HepG2 (cell line): ENCODE measurements around the gene TBC1D14. TPM values are rescaled to one million over a fixed set of nuclear protein-coding genes. Genes with fewer than 3 reads are reported as not detected.

Experiments
- AGO1 ChIP-seq: fragments of 200-400 bp; formaldehyde crosslinking; IDR thresholded peaks from 2 replicates; pipeline ENCODE4 v1.6.1; 2017; ENCODE audit warnings: mild to moderate bottlenecking, low read depth, low read length, moderate library complexity; ENCODE audit not compliant: poor library complexity, severe bottlenecking
- FOXK1 ChIP-seq: sonication (generic); formaldehyde crosslinking; IDR thresholded peaks from 2 replicates; pipeline ENCODE4 v1.4.0; 2020; ENCODE audit warnings: low read depth, missing genetic modification reagents, borderline replicate concordance
- TBL1XR1 ChIP-seq: fragments of 150-350 bp; IDR thresholded peaks from 2 replicates; pipeline ENCODE4 v1.6.1; 2014; ENCODE audit warnings: borderline replicate concordance, low read length; ENCODE audit not compliant: partially characterized antibody
- ZFP90 ChIP-seq: sonication (generic); formaldehyde crosslinking; IDR thresholded peaks from 2 replicates; pipeline ENCODE4 v1.8.0; 2022; ENCODE audit warnings: missing genetic modification reagents, mild to moderate bottlenecking, inconsistent platforms, borderline replicate concordance
- ZFYVE20 ChIP-seq: sonication (generic); formaldehyde crosslinking; IDR thresholded peaks from 2 replicates; pipeline ENCODE4 v1.8.0; 2023; ENCODE audit warnings: low read depth, mild to moderate bottlenecking, moderate library complexity, missing genetic modification reagents, borderline replicate concordance
- ZKSCAN8 ChIP-seq: IDR thresholded peaks from 2 replicates; pipeline ENCODE4 v1.6.1; 2016; ENCODE audit warnings: borderline replicate concordance, missing genetic modification reagents, missing compliant biosample characterization
- ZNF550 ChIP-seq: sonication (generic); formaldehyde crosslinking; IDR thresholded peaks from 2 replicates; pipeline ENCODE4 v1.4.0; 2020; ENCODE audit warnings: mild to moderate bottlenecking, missing genetic modification reagents, borderline replicate concordance
- ZNF563 ChIP-seq: sonication (generic); formaldehyde crosslinking; IDR thresholded peaks from 2 replicates; pipeline ENCODE4 v1.8.0; 2022; ENCODE audit warnings: mild to moderate bottlenecking, moderate library complexity, missing genetic modification reagents
- polyA plus RNA-seq, 8 experiments: library from polyadenylated mRNA; depleted of rRNA in 3 of 8; stranded (reverse) in 7 of 8; unstranded in 1 of 8; fragments of >200 nt; fragmentation: Illumina TruSeq in 4 of 8; extraction: Trizol in 4 of 8; gene quantifications; 2 replicates each; pipeline versions ENCODE4 v1.2.1 to v1.2.3, GENCODE V29; 2011 to 2016; ENCODE audit warnings: low read depth in 4 of 8, missing spikeins in 1 of 8, mixed read lengths in 1 of 8; ENCODE audit not compliant: insufficient read depth in 1 of 8
- total RNA-seq, 5 experiments: library from RNA; depleted of rRNA; stranded (reverse); fragments of >200 nt; fragmentation: Illumina TruSeq; extraction: Trizol; gene quantifications; 2 replicates each; pipeline ENCODE4 v1.2.3, GENCODE V29; 2016; ENCODE audit warnings: low read depth in 1 of 5
- TF ChIP-seq, protein P1 (sequence below), 2 experiments: fragments of 450-650 bp in 1 of 2; sonication (generic) in 1 of 2; formaldehyde crosslinking; IDR thresholded peaks; 2 replicates each; pipeline versions ENCODE4 v1.5.0 to v1.8.0; 2020 to 2022; ENCODE audit warnings: mild to moderate bottlenecking in 1 of 2, missing genetic modification reagents in 1 of 2
- TF ChIP-seq, protein P2 (sequence below): sonication (generic); formaldehyde crosslinking; IDR thresholded peaks from 2 replicates; pipeline ENCODE4 v1.9.0; 2021; ENCODE audit warnings: mild to moderate bottlenecking, missing genetic modification reagents
- TF ChIP-seq, protein P3 (sequence below): sonication (generic); formaldehyde crosslinking; IDR thresholded peaks from 2 replicates; pipeline ENCODE4 v1.4.0; 2020; ENCODE audit warnings: missing genetic modification reagents, mild to moderate bottlenecking, borderline replicate concordance
- TF ChIP-seq, protein P4 (sequence below): sonication (generic); formaldehyde crosslinking; IDR thresholded peaks from 2 replicates; pipeline ENCODE4 v1.4.0; 2020; ENCODE audit warnings: missing genetic modification reagents; ENCODE audit errors: not compliant biosample characterization
- TF ChIP-seq, protein P5 (sequence below): sonication (generic); formaldehyde crosslinking; IDR thresholded peaks from 2 replicates; pipeline ENCODE4 v1.8.0; 2022; ENCODE audit warnings: missing genetic modification reagents, mild to moderate bottlenecking, inconsistent platforms, borderline replicate concordance

Gene TBC1D14
- total and polyA plus RNA-seq, 2 of the 13 experiments (the other 11 are each of a cell fraction or from before 2014, with no cell fraction given) = 29.5 to 46.5 TPM

DNA sequence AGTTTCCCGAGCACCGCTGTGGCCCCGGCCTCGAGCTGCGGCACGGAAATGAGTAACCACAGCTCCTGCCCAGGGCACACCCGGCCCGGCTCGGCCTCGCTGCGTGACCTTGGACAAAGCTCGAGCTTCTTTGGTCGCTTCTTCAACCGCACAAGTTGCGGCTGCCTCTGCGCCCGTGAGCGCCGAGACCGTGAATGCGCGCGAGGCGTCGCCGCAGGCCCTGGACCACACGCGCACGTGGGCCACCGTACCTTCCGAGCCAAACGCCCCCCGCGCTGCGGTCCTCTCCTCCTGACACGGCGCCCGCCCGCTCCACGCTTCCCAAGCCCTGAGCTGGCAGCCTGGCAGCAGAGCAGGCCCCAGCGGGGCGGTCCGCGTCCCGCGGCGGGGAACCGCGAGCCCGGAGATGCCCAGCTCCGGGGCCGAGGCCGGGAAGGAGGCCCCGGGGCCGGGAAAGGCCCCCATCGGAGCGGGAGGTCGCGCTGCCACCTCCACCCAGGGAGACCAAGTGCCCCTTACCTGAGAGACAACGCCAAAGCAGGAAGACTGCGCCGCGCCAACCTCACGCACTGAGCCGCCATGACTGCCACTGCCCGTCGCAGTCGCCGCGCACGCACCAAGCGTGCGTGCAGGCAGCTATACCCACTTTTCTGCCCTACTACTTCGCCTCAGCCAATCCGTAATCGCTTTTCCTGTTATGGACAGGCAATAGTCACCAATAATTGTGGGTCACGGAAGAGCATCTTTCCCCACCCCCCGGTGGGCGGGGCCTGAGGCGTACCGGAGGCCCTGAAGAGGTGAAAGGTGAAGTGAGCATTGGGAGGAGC lies 158.0 kb downstream of the TBC1D14 start, which contains the start of gene GRPEL1 (continued):
- TF ChIP-seq ZNF550 (0 out of 2 replicates have a peak, but pooled peaks have one; percentile 89), AGO1 (peak; percentile 52), FOXK1 (CRISPR knock-in tag) (no peak), ZNF563 (CRISPR knock-in tag) (peak; percentile 91), ZFYVE20 (0 out of 2 replicates have a peak, but pooled peaks have one; percentile 25), ZFP90 (peak; percentile 51; the same call in 1 of the 2 replicates), TBL1XR1 (no peak), ZKSCAN8 (CRISPR knock-in tag) (no peak)
- TF ChIP-seq, protein P1, sequence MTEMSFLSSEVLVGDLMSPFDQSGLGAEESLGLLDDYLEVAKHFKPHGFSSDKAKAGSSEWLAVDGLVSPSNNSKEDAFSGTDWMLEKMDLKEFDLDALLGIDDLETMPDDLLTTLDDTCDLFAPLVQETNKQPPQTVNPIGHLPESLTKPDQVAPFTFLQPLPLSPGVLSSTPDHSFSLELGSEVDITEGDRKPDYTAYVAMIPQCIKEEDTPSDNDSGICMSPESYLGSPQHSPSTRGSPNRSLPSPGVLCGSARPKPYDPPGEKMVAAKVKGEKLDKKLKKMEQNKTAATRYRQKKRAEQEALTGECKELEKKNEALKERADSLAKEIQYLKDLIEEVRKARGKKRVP (CRISPR knock-in tag; IDR thresholded peaks at IDR 0.05) = no peak
- TF ChIP-seq, protein P2, sequence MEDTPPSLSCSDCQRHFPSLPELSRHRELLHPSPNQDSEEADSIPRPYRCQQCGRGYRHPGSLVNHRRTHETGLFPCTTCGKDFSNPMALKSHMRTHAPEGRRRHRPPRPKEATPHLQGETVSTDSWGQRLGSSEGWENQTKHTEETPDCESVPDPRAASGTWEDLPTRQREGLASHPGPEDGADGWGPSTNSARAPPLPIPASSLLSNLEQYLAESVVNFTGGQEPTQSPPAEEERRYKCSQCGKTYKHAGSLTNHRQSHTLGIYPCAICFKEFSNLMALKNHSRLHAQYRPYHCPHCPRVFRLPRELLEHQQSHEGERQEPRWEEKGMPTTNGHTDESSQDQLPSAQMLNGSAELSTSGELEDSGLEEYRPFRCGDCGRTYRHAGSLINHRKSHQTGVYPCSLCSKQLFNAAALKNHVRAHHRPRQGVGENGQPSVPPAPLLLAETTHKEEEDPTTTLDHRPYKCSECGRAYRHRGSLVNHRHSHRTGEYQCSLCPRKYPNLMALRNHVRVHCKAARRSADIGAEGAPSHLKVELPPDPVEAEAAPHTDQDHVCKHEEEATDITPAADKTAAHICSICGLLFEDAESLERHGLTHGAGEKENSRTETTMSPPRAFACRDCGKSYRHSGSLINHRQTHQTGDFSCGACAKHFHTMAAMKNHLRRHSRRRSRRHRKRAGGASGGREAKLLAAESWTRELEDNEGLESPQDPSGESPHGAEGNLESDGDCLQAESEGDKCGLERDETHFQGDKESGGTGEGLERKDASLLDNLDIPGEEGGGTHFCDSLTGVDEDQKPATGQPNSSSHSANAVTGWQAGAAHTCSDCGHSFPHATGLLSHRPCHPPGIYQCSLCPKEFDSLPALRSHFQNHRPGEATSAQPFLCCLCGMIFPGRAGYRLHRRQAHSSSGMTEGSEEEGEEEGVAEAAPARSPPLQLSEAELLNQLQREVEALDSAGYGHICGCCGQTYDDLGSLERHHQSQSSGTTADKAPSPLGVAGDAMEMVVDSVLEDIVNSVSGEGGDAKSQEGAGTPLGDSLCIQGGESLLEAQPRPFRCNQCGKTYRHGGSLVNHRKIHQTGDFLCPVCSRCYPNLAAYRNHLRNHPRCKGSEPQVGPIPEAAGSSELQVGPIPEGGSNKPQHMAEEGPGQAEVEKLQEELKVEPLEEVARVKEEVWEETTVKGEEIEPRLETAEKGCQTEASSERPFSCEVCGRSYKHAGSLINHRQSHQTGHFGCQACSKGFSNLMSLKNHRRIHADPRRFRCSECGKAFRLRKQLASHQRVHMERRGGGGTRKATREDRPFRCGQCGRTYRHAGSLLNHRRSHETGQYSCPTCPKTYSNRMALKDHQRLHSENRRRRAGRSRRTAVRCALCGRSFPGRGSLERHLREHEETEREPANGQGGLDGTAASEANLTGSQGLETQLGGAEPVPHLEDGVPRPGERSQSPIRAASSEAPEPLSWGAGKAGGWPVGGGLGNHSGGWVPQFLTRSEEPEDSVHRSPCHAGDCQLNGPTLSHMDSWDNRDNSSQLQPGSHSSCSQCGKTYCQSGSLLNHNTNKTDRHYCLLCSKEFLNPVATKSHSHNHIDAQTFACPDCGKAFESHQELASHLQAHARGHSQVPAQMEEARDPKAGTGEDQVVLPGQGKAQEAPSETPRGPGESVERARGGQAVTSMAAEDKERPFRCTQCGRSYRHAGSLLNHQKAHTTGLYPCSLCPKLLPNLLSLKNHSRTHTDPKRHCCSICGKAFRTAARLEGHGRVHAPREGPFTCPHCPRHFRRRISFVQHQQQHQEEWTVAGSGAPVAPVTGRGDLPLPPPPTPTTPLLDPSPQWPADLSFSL = peak; percentile 36; the same call in 1 of the 2 replicates
- TF ChIP-seq, protein P3, sequence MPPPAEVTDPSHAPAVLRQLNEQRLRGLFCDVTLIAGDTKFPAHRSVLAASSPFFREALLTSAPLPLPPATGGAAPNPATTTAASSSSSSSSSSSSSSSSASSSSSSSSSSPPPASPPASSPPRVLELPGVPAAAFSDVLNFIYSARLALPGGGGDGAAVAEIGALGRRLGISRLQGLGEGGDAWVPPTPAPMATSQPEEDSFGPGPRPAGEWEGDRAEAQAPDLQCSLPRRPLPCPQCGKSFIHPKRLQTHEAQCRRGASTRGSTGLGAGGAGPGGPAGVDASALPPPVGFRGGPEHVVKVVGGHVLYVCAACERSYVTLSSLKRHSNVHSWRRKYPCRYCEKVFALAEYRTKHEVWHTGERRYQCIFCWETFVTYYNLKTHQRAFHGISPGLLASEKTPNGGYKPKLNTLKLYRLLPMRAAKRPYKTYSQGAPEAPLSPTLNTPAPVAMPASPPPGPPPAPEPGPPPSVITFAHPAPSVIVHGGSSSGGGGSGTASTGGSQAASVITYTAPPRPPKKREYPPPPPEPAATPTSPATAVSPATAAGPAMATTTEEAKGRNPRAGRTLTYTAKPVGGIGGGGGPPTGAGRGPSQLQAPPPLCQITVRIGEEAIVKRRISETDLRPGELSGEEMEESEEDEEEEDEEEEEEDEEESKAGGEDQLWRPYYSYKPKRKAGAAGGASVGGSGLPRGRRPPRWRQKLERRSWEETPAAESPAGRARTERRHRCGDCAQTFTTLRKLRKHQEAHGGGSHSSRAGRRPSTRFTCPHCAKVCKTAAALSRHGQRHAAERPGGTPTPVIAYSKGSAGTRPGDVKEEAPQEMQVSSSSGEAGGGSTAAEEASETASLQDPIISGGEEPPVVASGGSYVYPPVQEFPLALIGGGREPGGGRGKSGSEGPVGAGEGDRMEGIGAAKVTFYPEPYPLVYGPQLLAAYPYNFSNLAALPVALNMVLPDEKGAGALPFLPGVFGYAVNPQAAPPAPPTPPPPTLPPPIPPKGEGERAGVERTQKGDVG (CRISPR knock-in tag) = 0 out of 2 replicates have a peak, but pooled peaks have one; percentile 37
- TF ChIP-seq, protein P4, sequence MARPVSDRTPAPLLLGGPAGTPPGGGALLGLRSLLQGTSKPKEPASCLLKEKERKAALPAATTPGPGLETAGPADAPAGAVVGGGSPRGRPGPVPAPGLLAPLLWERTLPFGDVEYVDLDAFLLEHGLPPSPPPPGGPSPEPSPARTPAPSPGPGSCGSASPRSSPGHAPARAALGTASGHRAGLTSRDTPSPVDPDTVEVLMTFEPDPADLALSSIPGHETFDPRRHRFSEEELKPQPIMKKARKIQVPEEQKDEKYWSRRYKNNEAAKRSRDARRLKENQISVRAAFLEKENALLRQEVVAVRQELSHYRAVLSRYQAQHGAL (CRISPR knock-in tag) = no peak
- TF ChIP-seq, protein P5, sequence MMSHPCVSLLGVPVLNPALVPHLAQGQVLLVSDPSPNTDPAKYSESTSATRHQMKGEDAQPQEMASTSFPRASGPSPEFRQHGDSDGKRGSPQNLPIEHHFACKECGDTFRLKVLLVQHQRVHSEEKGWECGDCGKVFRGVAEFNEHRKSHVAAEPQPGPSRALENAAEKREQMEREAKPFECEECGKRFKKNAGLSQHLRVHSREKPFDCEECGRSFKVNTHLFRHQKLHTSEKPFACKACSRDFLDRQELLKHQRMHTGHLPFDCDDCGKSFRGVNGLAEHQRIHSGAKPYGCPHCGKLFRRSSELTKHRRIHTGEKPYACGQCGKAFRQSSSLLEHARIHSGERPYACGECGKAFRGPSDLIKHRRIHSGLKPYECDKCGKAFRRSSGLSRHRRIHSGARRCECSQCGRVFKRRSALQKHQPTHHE (CRISPR knock-in tag) = peak; percentile 60; the same call in 1 of the 2 replicates
